OCI-LY1 (cell line): ENCODE data around the gene PCBP3.

ENCODE experiments used
- EZH2 ChIP-seq: fragments of 200-600 bp; sonication (generic), shearing (Covaris generic); IDR thresholded peaks from 2 replicates; pipeline ENCODE4 v1.8.0; 2017; ENCODE audit warnings: borderline replicate concordance, mixed run types, mild to moderate bottlenecking, antibody characterized with exemption, low read length, moderate library complexity, mixed read lengths
- TF ChIP-seq, protein P1 (sequence below): fragments of 200-600 bp; sonication (generic), shearing (Covaris generic); IDR thresholded peaks from 2 replicates; pipeline ENCODE4 v1.5.1; 2017; ENCODE audit warnings: mild to moderate bottlenecking, antibody characterized with exemption, low read length, moderate library complexity, mixed read lengths

DNA sequence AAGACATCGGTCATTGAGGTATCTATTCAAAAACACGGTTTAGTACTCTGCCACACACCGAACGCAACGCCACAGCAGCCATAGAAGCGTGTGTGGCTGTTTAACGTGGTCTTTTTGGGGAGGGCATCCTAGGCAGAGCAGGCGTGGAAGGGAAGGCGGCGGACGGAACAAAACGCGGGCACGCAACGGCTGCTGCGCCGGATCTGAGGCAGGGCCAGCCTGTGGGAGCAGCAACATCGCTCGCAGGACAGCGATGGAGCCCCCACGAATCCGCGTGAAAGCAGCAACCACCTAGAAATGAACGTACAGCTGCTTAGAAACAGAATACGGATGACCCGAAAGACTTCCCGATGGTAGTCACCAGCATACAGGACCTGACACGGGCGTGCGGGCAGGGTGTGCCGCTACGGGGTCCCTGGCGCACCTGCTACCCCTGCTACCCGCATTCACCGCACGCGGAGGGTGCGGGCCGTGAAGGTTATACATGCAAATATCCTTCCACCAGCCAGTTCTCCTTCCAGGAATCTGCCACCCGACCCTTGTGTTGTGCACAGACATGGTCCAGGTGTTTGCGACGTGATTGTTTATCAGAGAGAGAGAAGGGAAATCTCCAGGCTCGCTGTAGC, 223.6 kb downstream of the PCBP3 start:
- TF ChIP-seq, protein P1, sequence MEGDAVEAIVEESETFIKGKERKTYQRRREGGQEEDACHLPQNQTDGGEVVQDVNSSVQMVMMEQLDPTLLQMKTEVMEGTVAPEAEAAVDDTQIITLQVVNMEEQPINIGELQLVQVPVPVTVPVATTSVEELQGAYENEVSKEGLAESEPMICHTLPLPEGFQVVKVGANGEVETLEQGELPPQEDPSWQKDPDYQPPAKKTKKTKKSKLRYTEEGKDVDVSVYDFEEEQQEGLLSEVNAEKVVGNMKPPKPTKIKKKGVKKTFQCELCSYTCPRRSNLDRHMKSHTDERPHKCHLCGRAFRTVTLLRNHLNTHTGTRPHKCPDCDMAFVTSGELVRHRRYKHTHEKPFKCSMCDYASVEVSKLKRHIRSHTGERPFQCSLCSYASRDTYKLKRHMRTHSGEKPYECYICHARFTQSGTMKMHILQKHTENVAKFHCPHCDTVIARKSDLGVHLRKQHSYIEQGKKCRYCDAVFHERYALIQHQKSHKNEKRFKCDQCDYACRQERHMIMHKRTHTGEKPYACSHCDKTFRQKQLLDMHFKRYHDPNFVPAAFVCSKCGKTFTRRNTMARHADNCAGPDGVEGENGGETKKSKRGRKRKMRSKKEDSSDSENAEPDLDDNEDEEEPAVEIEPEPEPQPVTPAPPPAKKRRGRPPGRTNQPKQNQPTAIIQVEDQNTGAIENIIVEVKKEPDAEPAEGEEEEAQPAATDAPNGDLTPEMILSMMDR, result no peak
- TF ChIP-seq EZH2, result no peak
